Hepatocyte (in vitro differentiated cells): ENCODE measurements around the gene ASGR2.

Experiments
- CTCF ChIP-seq: fragments of 200-600 bp; sonication (generic); IDR thresholded peaks from 2 replicates; pipeline ENCODE4 v1.5.1; 2016; ENCODE audit warnings: antibody characterized with exemption, mild to moderate bottlenecking; ENCODE audit not compliant: poor library complexity
- EZH2 ChIP-seq: fragments of 200-600 bp; sonication (generic); IDR thresholded peaks from 2 replicates; pipeline ENCODE4 v1.6.1; 2016; ENCODE audit warnings: antibody characterized with exemption, mild to moderate bottlenecking, borderline replicate concordance

- TF ChIP-seq EZH2, result no peak
- TF ChIP-seq CTCF, result no peak
Observed at GRCh38 chr17:7141824-7142223, 27.2 kb upstream of the ASGR2 start.
